ENCODE data around the gene TMEM190. TPM values are rescaled to one million over a fixed set of nuclear protein-coding genes. Genes with fewer than 3 reads are reported as not detected.

Gene TMEM190
- total RNA-seq, 1 experiment from 2014 or later = not detected

- no peak for DNase-seq (ENCODE audit: low read depth, low spot score)
- H3K27ac ChIP-seq (ENCODE audit: low read depth, low read length) = no peak overlapping the region
These were observed 15.3 kb downstream of the TMEM190 start for GRCh38 chr19:55391702-55392615.

GRCh38 chr19:55392820-55393761 lies 16.5 kb downstream of the TMEM190 start:
- no peaks in the 10 kb centered on the region for H3K9me2 ChIP-seq (ENCODE audit: insufficient read depth)
- RAD21 ChIA-PET (ENCODE audit: low non-redundant PET in 1 of 2, low total read pairs in 2 of 2, uncharacterized antibody in 2 of 2, unreplicated experiment in 2 of 2) = no interaction called here
- peaks cover 5 to 37% of the 10 kb centered on the region in 2 experiments for H3K4me1 ChIP-seq (ENCODE audit: control insufficient read depth in 1 of 2, insufficient read depth in 2 of 2, low read length in 2 of 2)
- H3K27ac ChIP-seq (ENCODE audit: low read depth, low read length) = no peak overlapping the region
- H3K4me2 ChIP-seq (ENCODE audit: low read length) = no peak overlapping the region
- intact Hi-C loops (cut with micrococcal nuclease) = no loop called here
- no peak overlapping the region for H3K9ac ChIP-seq (ENCODE audit: low read length)
- peaks cover 31% of the 10 kb centered on the region; the same call in 1 of the 2 replicates for H4K20me1 ChIP-seq (ENCODE audit: insufficient read depth)
- H2AFZ ChIP-seq (ENCODE audit: low read depth, low read length, poor library complexity, severe bottlenecking) = no peak overlapping the region
- no peak for TF ChIP-seq EGR1 (IDR thresholded peaks at IDR 0.05; ENCODE audit: low read depth)
- TF ChIP-seq POLR2AphosphoS5 (IDR thresholded peaks at IDR 0.05; ENCODE audit: low read depth, low read length) = no peak
- TF ChIP-seq EZH2 (IDR thresholded peaks at IDR 0.05) = no peak
- no peak for TF ChIP-seq CEBPB (IDR thresholded peaks at IDR 0.05; ENCODE audit: low read depth)
- no peak for TF ChIP-seq ZFX (IDR thresholded peaks at IDR 0.05)
- no peak for TF ChIP-seq ELF1 (IDR thresholded peaks at IDR 0.05; ENCODE audit: borderline replicate concordance, low read depth)
- TF ChIP-seq SRF (IDR thresholded peaks at IDR 0.05; ENCODE audit: low read depth) = no peak
- no peak for TF ChIP-seq SIN3A (IDR thresholded peaks at IDR 0.05; ENCODE audit: low read depth)
- peaks cover 9 to 21% of the 10 kb centered on the region in 2 experiments for H3K36me3 ChIP-seq (ENCODE audit: control insufficient read depth in 1 of 2, insufficient read depth in 2 of 2, low read length in 2 of 2)
- POLR2A ChIA-PET = interaction anchor here (0.6 to 2.8 kb wide), 5 partner anchors 9 to 20 kb away, joined by 3 to 17 read pairs (median 3); partner anchors contain the start of genes TMEM238 and UBE2S
- no peak overlapping the region for H3K4me3 ChIP-seq (replicated peaks in 1 of 2; ENCODE audit: low read depth in 1 of 2, low read length in 2 of 2)
- DNase-seq (ENCODE audit: low read depth, low spot score) (no peak), ATAC-seq (no peak)
- CTCF ChIA-PET = no interaction called here
- no peaks in the 10 kb centered on the region for H3K9me3 ChIP-seq (ENCODE audit: control insufficient read depth in 1 of 2, insufficient read depth in 1 of 2, low read depth in 1 of 2, low read length in 2 of 2)
- H3K27me3 ChIP-seq (ENCODE audit: insufficient read depth, low read length) = no peaks in the 10 kb centered on the region
- no TSS peak for BruUV-seq (replicated peaks)
- peaks cover 16% of the 10 kb centered on the region for H3K79me2 ChIP-seq (ENCODE audit: insufficient read depth, low read length)

More at GRCh38 chr19:55391702-55392615, 15.3 kb downstream of the TMEM190 start:
- POLR2A ChIA-PET = interaction anchor here (0.9 to 1.1 kb wide), 3 partner anchors 9 to 29 kb away, joined by 3 read pairs; partner anchors contain the start of gene UBE2S
- Histone ChIP-seq H3K4me1 (ENCODE audit: control insufficient read depth in 1 of 2, insufficient read depth in 2 of 2, low read length in 2 of 2) (peaks cover 11 to 48% of the 10 kb centered on the region in 2 experiments), H2AFZ (ENCODE audit: low read depth, low read length, poor library complexity, severe bottlenecking) (no peak overlapping the region), H3K79me2 (ENCODE audit: insufficient read depth, low read length) (peaks cover 27% of the 10 kb centered on the region), H3K4me3 (replicated peaks in 1 of 2; ENCODE audit: low read depth in 1 of 2, low read length in 2 of 2) (no peak overlapping the region), H3K4me2 (ENCODE audit: low read length) (no peak overlapping the region), H3K9me2 (ENCODE audit: insufficient read depth) (no peaks in the 10 kb centered on the region), H3K9me3 (ENCODE audit: control insufficient read depth in 1 of 2, insufficient read depth in 1 of 2, low read depth in 1 of 2, low read length in 2 of 2) (no peaks in the 10 kb centered on the region), H3K36me3 (ENCODE audit: control insufficient read depth in 1 of 2, insufficient read depth in 2 of 2, low read length in 2 of 2) (peaks cover 16 to 32% of the 10 kb centered on the region in 2 experiments), H3K27me3 (ENCODE audit: insufficient read depth, low read length) (no peaks in the 10 kb centered on the region), H4K20me1 (ENCODE audit: insufficient read depth) (peaks cover 42% of the 10 kb centered on the region; the same call in 1 of the 2 replicates), H3K9ac (ENCODE audit: low read length) (no peak overlapping the region)
- no TSS peak for BruUV-seq (replicated peaks)
- intact Hi-C loops (cut with micrococcal nuclease) = no loop called here
- CTCF ChIA-PET = interaction anchor here (1.6 kb wide), 1 partner anchor 90 kb away, joined by 3 read pairs; no protein-coding TSS in a partner anchor
- no peak for ATAC-seq
- RAD21 ChIA-PET (ENCODE audit: low non-redundant PET in 1 of 2, low total read pairs in 2 of 2, uncharacterized antibody in 2 of 2, unreplicated experiment in 2 of 2) = no interaction called here
- no peak for TF ChIP-seq EZH2 (IDR thresholded peaks at IDR 0.05)
- no peak for TF ChIP-seq CBX3 (IDR thresholded peaks at IDR 0.05; ENCODE audit: low read depth)
- 0 out of 2 replicates have a peak, but pooled peaks have one; percentile 11 for TF ChIP-seq POLR2AphosphoS5 (IDR thresholded peaks at IDR 0.05; ENCODE audit: low read depth, low read length)
